Activated T-helper 1 cell treated with anti-CD3 and anti-CD28 coated beads, Interleukin-12 subunit alpha, Interleukin-12 subunit beta, Interleukin-2, Interleukin-4 antibody, amounts not matched to agents 30 ng/mL and 10 ng/mL and 1 ng/mL, durations not matched to agents 14 hours and 24 hours and 36 hours (primary cell): ENCODE results near the gene ARSI. TPM values are rescaled to one million over a fixed set of nuclear protein-coding genes. Genes with fewer than 3 reads are reported as not detected.

Experiments used
- DNase-seq: peaks from one replicate; pipeline ENCODE4 v3.0.0; 2021; ENCODE audit warnings: low spot score
- H3K27ac Mint-ChIP-seq: one replicate; pipeline ENCODE4 v1.8.0; 2021; ENCODE audit warnings: mild to moderate bottlenecking, mixed read lengths
- H3K27me3 Mint-ChIP-seq: one replicate; pipeline ENCODE4 v1.8.0; 2022; ENCODE audit warnings: mild to moderate bottlenecking, moderate library complexity, mixed read lengths; ENCODE audit not compliant: insufficient read depth
- H3K36me3 Mint-ChIP-seq: one replicate; pipeline ENCODE4 v1.8.0; 2021; ENCODE audit warnings: low read depth, mixed read lengths
- H3K4me1 Mint-ChIP-seq: one replicate; pipeline ENCODE4 v1.8.0; 2021; ENCODE audit warnings: low read depth, mixed read lengths
- H3K4me3 Mint-ChIP-seq: one replicate; pipeline ENCODE4 v1.8.0; 2021; ENCODE audit warnings: mild to moderate bottlenecking, moderate library complexity, mixed read lengths
- H3K9me3 Mint-ChIP-seq: one replicate; pipeline ENCODE4 v1.8.0; 2021; ENCODE audit warnings: mixed read lengths
- intact Hi-C: fragments of 100-400 bp; cut with micrococcal nuclease; formaldehyde crosslinking; loops from one replicate; pipeline ENCODE4 v1.15.1; 2024
- total RNA-seq: library from RNA; stranded (reverse); gene quantifications from 2 replicates; pipeline ENCODE4 v1.2.3, GENCODE V29; 2022

Gene ARSI
- total RNA-seq, 1 donor from 2014 or later = not detected

- H3K4me3 Mint-ChIP-seq = no peak overlapping the region
- intact Hi-C loops = no loop called here
- no peaks in the 10 kb centered on the region for H3K9me3 Mint-ChIP-seq
- no peak overlapping the region for H3K27ac Mint-ChIP-seq
- H3K27me3 Mint-ChIP-seq = peaks cover 2% of the 10 kb centered on the region
- no peaks in the 10 kb centered on the region for H3K4me1 Mint-ChIP-seq
- no peak for DNase-seq
- H3K36me3 Mint-ChIP-seq = no peaks in the 10 kb centered on the region
These were observed 11.0 kb downstream of the ARSI start for GRCh38 chr5:150291388-150292385.

GRCh38 chr5:150289551-150290390 is 12.9 kb downstream of the ARSI start, which contains the start of gene CAMK2A:
Gene CAMK2A, minus strand, starts transcription at chr5:150289773. Its CDS starts 148 bp downstream, at chr5:150289625.
- Mint-ChIP-seq H3K27me3 (peaks cover 2% of the 10 kb centered on the region), H3K9me3 (no peaks in the 10 kb centered on the region), H3K27ac (no peak within 1 kb of the TSS), H3K4me1 (no peaks in the 10 kb centered on the region), H3K36me3 (no peaks in the 10 kb centered on the region), H3K4me3 (no peak within 1 kb of the TSS)
- intact Hi-C loops = no loop called here
- no peak for DNase-seq

GRCh38 chr5:150288791-150289190 is 13.9 kb downstream of the ARSI start:
- intact Hi-C loops = no loop called here
- peaks cover 3% of the 10 kb centered on the region for H3K27me3 Mint-ChIP-seq
- H3K4me1 Mint-ChIP-seq = no peaks in the 10 kb centered on the region

GRCh38 chr5:150288361-150288760 is 14.3 kb downstream of the ARSI start:
- Mint-ChIP-seq H3K9me3 (no peaks in the 10 kb centered on the region), H3K4me3 (no peak overlapping the region), H3K27ac (no peak overlapping the region), H3K27me3 (peaks cover 4% of the 10 kb centered on the region), H3K36me3 (no peaks in the 10 kb centered on the region), H3K4me1 (no peaks in the 10 kb centered on the region)
- DNase-seq = no peak
- intact Hi-C loops = no loop called here

More at GRCh38 chr5:150288791-150289190, 13.9 kb downstream of the ARSI start:
- no peak overlapping the region for H3K4me3 Mint-ChIP-seq
- no peak overlapping the region for H3K27ac Mint-ChIP-seq
- H3K36me3 Mint-ChIP-seq = no peaks in the 10 kb centered on the region
- H3K9me3 Mint-ChIP-seq = no peaks in the 10 kb centered on the region
- no peak for DNase-seq

GRCh38 chr5:150286820-150287219 is 15.9 kb downstream of the ARSI start:
- intact Hi-C loops = no loop called here
- H3K27me3 Mint-ChIP-seq = peaks cover 4% of the 10 kb centered on the region
- no peaks in the 10 kb centered on the region for H3K36me3 Mint-ChIP-seq
- H3K4me1 Mint-ChIP-seq = no peaks in the 10 kb centered on the region
- no peak for DNase-seq
- H3K9me3 Mint-ChIP-seq = no peaks in the 10 kb centered on the region
- no peak overlapping the region for H3K27ac Mint-ChIP-seq
- H3K4me3 Mint-ChIP-seq = no peak overlapping the region

GRCh38 chr5:150285114-150285513 is 17.6 kb downstream of the ARSI start:
- H3K4me3 Mint-ChIP-seq = no peak overlapping the region
- H3K9me3 Mint-ChIP-seq = no peaks in the 10 kb centered on the region
- H3K36me3 Mint-ChIP-seq = no peaks in the 10 kb centered on the region
- peaks cover 4% of the 10 kb centered on the region for H3K27me3 Mint-ChIP-seq
- DNase-seq = no peak
- no peaks in the 10 kb centered on the region for H3K4me1 Mint-ChIP-seq
- intact Hi-C loops = no loop called here
- no peak overlapping the region for H3K27ac Mint-ChIP-seq

- Mint-ChIP-seq H3K27me3 (peaks cover 3% of the 10 kb centered on the region), H3K4me1 (no peaks in the 10 kb centered on the region), H3K27ac (no peak overlapping the region), H3K36me3 (no peaks in the 10 kb centered on the region), H3K4me3 (no peak overlapping the region), H3K9me3 (no peaks in the 10 kb centered on the region)
- intact Hi-C loops = no loop called here
- DNase-seq = no peak
These were observed 18.4 kb downstream of the ARSI start for GRCh38 chr5:150284311-150284710.

- no peaks in the 10 kb centered on the region for H3K4me1 Mint-ChIP-seq
- H3K36me3 Mint-ChIP-seq = no peaks in the 10 kb centered on the region
- peaks cover 3% of the 10 kb centered on the region for H3K27me3 Mint-ChIP-seq
- no peaks in the 10 kb centered on the region for H3K9me3 Mint-ChIP-seq
- DNase-seq = no peak
- H3K4me3 Mint-ChIP-seq = no peak overlapping the region
- H3K27ac Mint-ChIP-seq = no peak overlapping the region
- intact Hi-C loops = no loop called here
These were observed 18.8 kb downstream of the ARSI start for GRCh38 chr5:150283904-150284303.

GRCh38 chr5:150281987-150282386 is 20.7 kb downstream of the ARSI start:
- H3K36me3 Mint-ChIP-seq = no peaks in the 10 kb centered on the region
- intact Hi-C loops = no loop called here

GRCh38 chr5:150279330-150280020 is 23.2 kb downstream of the ARSI start:
- H3K9me3 Mint-ChIP-seq = no peaks in the 10 kb centered on the region
- H3K27me3 Mint-ChIP-seq = peaks cover 13% of the 10 kb centered on the region
- DNase-seq = no peak
- no peak overlapping the region for H3K4me3 Mint-ChIP-seq
- H3K4me1 Mint-ChIP-seq = no peaks in the 10 kb centered on the region
- no peak overlapping the region for H3K27ac Mint-ChIP-seq
- intact Hi-C loops = no loop called here
- H3K36me3 Mint-ChIP-seq = no peaks in the 10 kb centered on the region

More at GRCh38 chr5:150281987-150282386, 20.7 kb downstream of the ARSI start:
- Mint-ChIP-seq H3K9me3 (no peaks in the 10 kb centered on the region), H3K27me3 (peaks cover 4% of the 10 kb centered on the region), H3K27ac (no peak overlapping the region), H3K4me3 (no peak overlapping the region), H3K4me1 (no peaks in the 10 kb centered on the region)
- no peak for DNase-seq

GRCh38 chr5:150278916-150279315 is 23.8 kb downstream of the ARSI start:
- Mint-ChIP-seq H3K4me1 (no peaks in the 10 kb centered on the region), H3K27me3 (peaks cover 13% of the 10 kb centered on the region), H3K4me3 (no peak overlapping the region), H3K36me3 (no peaks in the 10 kb centered on the region), H3K27ac (no peak overlapping the region), H3K9me3 (no peaks in the 10 kb centered on the region)
- DNase-seq = no peak
- intact Hi-C loops = no loop called here

GRCh38 chr5:150278046-150278730 is 24.5 kb downstream of the ARSI start:
- Mint-ChIP-seq H3K4me3 (no peak overlapping the region), H3K9me3 (no peaks in the 10 kb centered on the region), H3K4me1 (no peaks in the 10 kb centered on the region), H3K27ac (no peak overlapping the region), H3K27me3 (peaks cover 10% of the 10 kb centered on the region), H3K36me3 (no peaks in the 10 kb centered on the region)
- DNase-seq = no peak
- intact Hi-C loops = no loop called here
